Spleen (tissue), 7 donors: ENCODE measurements around the gene CCNL1.

Experiments
- POLR2A ChIP-seq, 3 donors: fragments of 450-650 bp; IDR thresholded peaks; one replicate each; pipeline ENCODE4 v1.5.1; 2017; ENCODE audit warnings: antibody characterized with exemption in 3 of 3, mild to moderate bottlenecking in 1 of 3
- TF ChIP-seq, protein P1 (sequence below), 11 experiments: fragments of 200-600 bp in 7 of 11; fragments of 450-650 bp in 4 of 11; sonication (generic) in 4 of 11; IDR thresholded peaks in 8 of 11; conservative IDR thresholded peaks in 3 of 11; 1 replicate in 7 of 11; 2 replicates in 4 of 11; pipeline versions ENCODE4 v1.4.0 to v1.8.0; 2016 to 2021; ENCODE audit warnings: antibody characterized with exemption in 11 of 11, inconsistent platforms in 4 of 11, mild to moderate bottlenecking in 1 of 11
- donor health status: DM: no; HTN: no; CAD: no; lungs with moderate emphysema.
- donor health status: DM: no; HTN: no; CAD: no.
- donor health status: DM: no; HTN: no; CAD: no.

DNA sequence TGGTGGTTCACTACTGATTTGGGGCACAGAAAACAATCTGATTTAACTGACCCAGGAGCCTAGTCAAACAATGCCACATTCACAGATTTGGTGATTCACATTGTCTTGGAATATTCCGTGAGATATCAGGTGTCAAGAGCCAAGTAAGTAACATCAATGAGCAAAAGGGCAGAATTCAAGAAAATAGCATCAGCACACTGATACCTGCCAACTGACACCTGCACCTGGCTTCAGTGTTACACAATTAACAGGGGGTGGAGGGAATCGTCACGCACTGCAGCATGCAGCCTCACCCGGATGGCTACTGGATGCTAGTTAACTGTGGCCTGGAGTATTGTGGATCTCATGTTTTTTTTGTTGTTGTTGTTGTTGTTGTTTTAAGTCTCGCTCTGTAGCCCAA lies 17.6 kb downstream of the CCNL1 start:
- TF ChIP-seq, protein P1, sequence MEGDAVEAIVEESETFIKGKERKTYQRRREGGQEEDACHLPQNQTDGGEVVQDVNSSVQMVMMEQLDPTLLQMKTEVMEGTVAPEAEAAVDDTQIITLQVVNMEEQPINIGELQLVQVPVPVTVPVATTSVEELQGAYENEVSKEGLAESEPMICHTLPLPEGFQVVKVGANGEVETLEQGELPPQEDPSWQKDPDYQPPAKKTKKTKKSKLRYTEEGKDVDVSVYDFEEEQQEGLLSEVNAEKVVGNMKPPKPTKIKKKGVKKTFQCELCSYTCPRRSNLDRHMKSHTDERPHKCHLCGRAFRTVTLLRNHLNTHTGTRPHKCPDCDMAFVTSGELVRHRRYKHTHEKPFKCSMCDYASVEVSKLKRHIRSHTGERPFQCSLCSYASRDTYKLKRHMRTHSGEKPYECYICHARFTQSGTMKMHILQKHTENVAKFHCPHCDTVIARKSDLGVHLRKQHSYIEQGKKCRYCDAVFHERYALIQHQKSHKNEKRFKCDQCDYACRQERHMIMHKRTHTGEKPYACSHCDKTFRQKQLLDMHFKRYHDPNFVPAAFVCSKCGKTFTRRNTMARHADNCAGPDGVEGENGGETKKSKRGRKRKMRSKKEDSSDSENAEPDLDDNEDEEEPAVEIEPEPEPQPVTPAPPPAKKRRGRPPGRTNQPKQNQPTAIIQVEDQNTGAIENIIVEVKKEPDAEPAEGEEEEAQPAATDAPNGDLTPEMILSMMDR (IDR thresholded peaks at IDR 0.05 in 8 of 11, conservative IDR thresholded peaks at IDR 0.05 in 3 of 11): no peak
- no peak for TF ChIP-seq POLR2A (IDR thresholded peaks at IDR 0.05)
